GM12801 (cell line): ENCODE data around the gene B4GALT6.

ENCODE experiments used
- CTCF ChIP-seq: IDR thresholded peaks from one replicate; pipeline ENCODE4 v1.5.1; 2011; ENCODE audit warnings: control low read depth; ENCODE audit not compliant: insufficient read length; ENCODE audit errors: extremely low read depth

The B4GALT6 gene

GRCh38 chr18:31637445-31637844, 46.9 kb downstream of the B4GALT6 start:
- no peak for TF ChIP-seq CTCF

- TF ChIP-seq CTCF: no peak
These were observed 48.0 kb downstream of the B4GALT6 start for GRCh38 chr18:31636387-31636786.

GRCh38 chr18:31634331-31634713, 50.1 kb downstream of the B4GALT6 start:
- no peak for TF ChIP-seq CTCF

- no peak for TF ChIP-seq CTCF
These were observed 50.7 kb downstream of the B4GALT6 start for GRCh38 chr18:31633392-31634330.

GRCh38 chr18:31632356-31632755, 52.0 kb downstream of the B4GALT6 start:
- no peak for TF ChIP-seq CTCF

- TF ChIP-seq CTCF: no peak
These were observed 52.9 kb downstream of the B4GALT6 start for GRCh38 chr18:31631526-31631925.

- TF ChIP-seq CTCF: no peak
These were observed 53.8 kb downstream of the B4GALT6 start for GRCh38 chr18:31630549-31630948.
